Gastroesophageal sphincter (tissue), 4 donors: ENCODE measurements around the gene FAM229A. TPM values are rescaled to one million over a fixed set of nuclear protein-coding genes. Genes with fewer than 3 reads are reported as not detected.
A peak's percentile ranks its signal among the peaks of the same experiment; 100 is the strongest.

Source experiments
- ATAC-seq: fragments of 150-250 bp; one replicate; pipeline ENCODE4 v1.9.1; 2016; ENCODE audit warnings: mild to moderate bottlenecking, moderate library complexity
- H3K27ac ChIP-seq, 4 donors: fragments of 200-600 bp; sonication (generic) in 3 of 4; 1 replicate in 3 of 4; 2 replicates in 1 of 4; pipeline ENCODE4 v1.5.1; 2016 to 2019
- H3K27me3 ChIP-seq: fragments of 200-600 bp; sonication (generic); one replicate; pipeline ENCODE4 v1.5.1; 2019
- H3K36me3 ChIP-seq, 2 donors: fragments of 200-600 bp; sonication (generic); one replicate each; pipeline ENCODE4 v1.5.1; 2019; ENCODE audit warnings: control low read depth in 1 of 2
- H3K4me1 ChIP-seq, 3 donors: fragments of 200-600 bp; sonication (generic); 1 replicate in 2 of 3; 2 replicates in 1 of 3; pipeline ENCODE4 v1.5.1; 2016 to 2019; ENCODE audit warnings: control low read depth in 2 of 3
- H3K4me3 ChIP-seq, 2 donors: fragments of 200-600 bp; sonication (generic); one replicate each; pipeline ENCODE4 v1.5.1; 2019; ENCODE audit warnings: mild to moderate bottlenecking in 1 of 2, moderate library complexity in 1 of 2
- H3K9me3 ChIP-seq, 3 donors: fragments of 200-600 bp; sonication (generic); one replicate each; pipeline ENCODE4 v1.5.1; 2017 to 2019; ENCODE audit warnings: control low read depth in 2 of 3
- CTCF ChIP-seq, 4 experiments: fragments of 200-600 bp in 2 of 4; fragments of 450-650 bp in 2 of 4; sonication (generic) in 1 of 4; IDR thresholded peaks; one replicate each; pipeline ENCODE4 v1.5.1; 2017 to 2019; ENCODE audit warnings: antibody characterized with exemption in 4 of 4, mild to moderate bottlenecking in 2 of 4, moderate library complexity in 2 of 4
- EP300 ChIP-seq: sonication (generic); formaldehyde crosslinking; IDR thresholded peaks from one replicate; pipeline ENCODE4 v1.6.1; 2017; ENCODE audit warnings: antibody characterized with exemption, mild to moderate bottlenecking
- POLR2A ChIP-seq, 2 donors: fragments of 450-650 bp; IDR thresholded peaks; one replicate each; pipeline ENCODE4 v1.6.1; 2017; ENCODE audit warnings: antibody characterized with exemption in 2 of 2, mild to moderate bottlenecking in 2 of 2, moderate library complexity in 1 of 2
- POLR2AphosphoS5 ChIP-seq: sonication (generic); formaldehyde crosslinking; IDR thresholded peaks from one replicate; pipeline ENCODE4 v1.6.1; 2017; ENCODE audit warnings: antibody characterized with exemption
- WGBS, 2 donors: methylation state at CpG; one replicate each; pipeline ENCODE4 v1.1.5; 2018; ENCODE audit warnings: low coverage in 1 of 2; 5-methylcytosine and 5-hydroxymethylcytosine counted together
- total RNA-seq, 4 donors: library from RNA; depleted of rRNA; stranded (reverse); fragments of >200 nt; gene quantifications; one replicate each; pipeline ENCODE4 v1.1.0, GENCODE V29; 2016

The FAM229A gene
- total RNA-seq, 4 donors from 2014 or later = 0.74 to 7.6 (median 4.9) TPM

- peak; percentile 8 for ATAC-seq
- Histone ChIP-seq H3K27ac (peak overlapping the region; percentile 88 to 97 (median 92)), H3K27me3 (no peaks in the 10 kb centered on the region), H3K36me3 (peaks cover 0 to 24% of the 10 kb centered on the region in 2 donors), H3K4me1 (peaks cover 2 to 49% (median 27%) of the 10 kb centered on the region in 3 donors), H3K4me3 (peak overlapping the region; percentile 77 to 93), H3K9me3 (no peaks in the 10 kb centered on the region)
- TF ChIP-seq POLR2AphosphoS5 (no peak), EP300 (no peak), POLR2A (IDR thresholded peaks at IDR 0.05) (no peak), CTCF (IDR thresholded peaks at IDR 0.05) (no peak)
- 1 to 4% methylated on average over 6 to 12 of the region's 14 CpGs for WGBS, 2 donors
Observed at GRCh38 chr1:32394890-32395432, 32.7 kb upstream of the FAM229A start.

- peak; percentile 98 for ATAC-seq
- Histone ChIP-seq H3K36me3 (peaks cover 0 to 30% of the 10 kb centered on the region in 2 donors), H3K4me1 (peaks cover 2 to 55% (median 27%) of the 10 kb centered on the region in 3 donors), H3K27me3 (no peaks in the 10 kb centered on the region), H3K9me3 (no peaks in the 10 kb centered on the region), H3K27ac (peak within 1 kb of the TSS; percentile 88 to 97 (median 92)), H3K4me3 (peak within 1 kb of the TSS; percentile 77 to 93)
- TF ChIP-seq EP300 (no peak), CTCF (IDR thresholded peaks at IDR 0.05) (no peak), POLR2AphosphoS5 (peak; percentile 97), POLR2A (IDR thresholded peaks at IDR 0.05) (peak; percentile 78 to 87)
- WGBS, 2 donors = 0% methylated on average over 20 to 32 of the region's 48 CpGs
Observed at GRCh38 chr1:32394141-32394889, 32.0 kb upstream of the FAM229A start, which contains the start of gene BSDC1. Gene BSDC1 (minus strand): TSS chr1:32394441. CDS start chr1:32394414, 27 bp downstream.

- 0 to 2% methylated on average over 1 to 9 of the region's 15 CpGs for WGBS, 2 donors
- H3K9me3 ChIP-seq = no peaks in the 10 kb centered on the region
- TF ChIP-seq POLR2A (IDR thresholded peaks at IDR 0.05) (no peak), CTCF (IDR thresholded peaks at IDR 0.05) (no peak), POLR2AphosphoS5 (no peak), EP300 (no peak)
- H3K27me3 ChIP-seq = no peaks in the 10 kb centered on the region
- H3K36me3 ChIP-seq = peaks cover 0 to 35% of the 10 kb centered on the region in 2 donors
- peak overlapping the region; percentile 77 to 93 for H3K4me3 ChIP-seq
- peak overlapping the region; percentile 88 to 94 (median 90) for H3K27ac ChIP-seq
- peak; percentile 14 for ATAC-seq
- peaks cover 2 to 58% (median 27%) of the 10 kb centered on the region in 3 donors for H3K4me1 ChIP-seq
Observed at GRCh38 chr1:32393832-32394140, 31.5 kb upstream of the FAM229A start.

- H3K36me3 ChIP-seq = peaks cover 0 to 42% of the 10 kb centered on the region in 2 donors
- no peaks in the 10 kb centered on the region for H3K27me3 ChIP-seq
- WGBS, 2 donors = 22 to 67% methylated on average over 1 of the region's 1 CpG
- peak overlapping the region; percentile 77 to 93 for H3K4me3 ChIP-seq
- H3K27ac ChIP-seq = peak overlapping the region in 3 of 4 donors; percentile 88 to 94 (median 91)
- peaks cover 2 to 64% (median 27%) of the 10 kb centered on the region in 3 donors for H3K4me1 ChIP-seq
- TF ChIP-seq POLR2AphosphoS5 = no peak
- TF ChIP-seq EP300 = no peak
- TF ChIP-seq POLR2A (IDR thresholded peaks at IDR 0.05) = no peak
- no peak for TF ChIP-seq CTCF (IDR thresholded peaks at IDR 0.05)
- no peak for ATAC-seq
- H3K9me3 ChIP-seq = no peaks in the 10 kb centered on the region
Observed at GRCh38 chr1:32393136-32393535, 30.9 kb upstream of the FAM229A start.
